Pons (tissue), 1 donor: Measurements from ENCODE around the gene TENM4.
A peak's percentile ranks its signal among the peaks of the same experiment; 100 is the strongest.

Experiments used
- DNase-seq: peaks from one replicate; pipeline ENCODE4 v3.0.0-alpha.2; 2016; ENCODE audit warnings: low spot score

The TENM4 gene

GRCh38 chr11:79119491-79120284 is 321.1 kb downstream of the TENM4 start:
- DNase-seq, result peak; percentile 97

GRCh38 chr11:79117488-79117887 is 323.3 kb downstream of the TENM4 start:
- no peak for DNase-seq

GRCh38 chr11:79116600-79116999 is 324.2 kb downstream of the TENM4 start:
- no peak for DNase-seq

GRCh38 chr11:79113054-79113690 is 327.7 kb downstream of the TENM4 start:
- no peak for DNase-seq

GRCh38 chr11:79110796-79111195 is 330.0 kb downstream of the TENM4 start:
- DNase-seq, result no peak

GRCh38 chr11:79110321-79110720 is 330.5 kb downstream of the TENM4 start:
- DNase-seq, result no peak

GRCh38 chr11:79108851-79109250 is 332.0 kb downstream of the TENM4 start:
- DNase-seq, result no peak

GRCh38 chr11:79102840-79103239 is 338.0 kb downstream of the TENM4 start:
- no peak for DNase-seq

- DNase-seq, result no peak
These were observed 339.2 kb downstream of the TENM4 start for GRCh38 chr11:79101656-79102055.

GRCh38 chr11:79100093-79100910 is 340.5 kb downstream of the TENM4 start:
- DNase-seq, result peak; percentile 52

- no peak for DNase-seq
These were observed 342.7 kb downstream of the TENM4 start for GRCh38 chr11:79098146-79098545.

- DNase-seq, result no peak
These were observed 343.5 kb downstream of the TENM4 start for GRCh38 chr11:79097246-79097875.

- no peak for DNase-seq
These were observed 345.4 kb downstream of the TENM4 start for GRCh38 chr11:79095424-79095823.

- no peak for DNase-seq
These were observed 346.2 kb downstream of the TENM4 start for GRCh38 chr11:79094616-79095015.

- DNase-seq, result no peak
These were observed 348.0 kb downstream of the TENM4 start for GRCh38 chr11:79092791-79093353.

- no peak for DNase-seq
These were observed 350.6 kb downstream of the TENM4 start for GRCh38 chr11:79090191-79090705.

GRCh38 chr11:79089601-79090000 is 351.2 kb downstream of the TENM4 start:
- DNase-seq, result no peak

- no peak for DNase-seq
These were observed 351.9 kb downstream of the TENM4 start for GRCh38 chr11:79088967-79089366.

- DNase-seq, result no peak
These were observed 352.9 kb downstream of the TENM4 start for GRCh38 chr11:79087961-79088318.

- DNase-seq, result no peak
These were observed 353.4 kb downstream of the TENM4 start for GRCh38 chr11:79087238-79087960.

GRCh38 chr11:79086056-79086455 is 354.8 kb downstream of the TENM4 start:
- no peak for DNase-seq
